Measurements from ENCODE around the gene DYNLRB2.

GRCh38 chr16:80569440-80570105 lies 28.8 kb downstream of the DYNLRB2 start:
- no peak for TF ChIP-seq CTCF (IDR thresholded peaks at IDR 0.05; ENCODE audit: low read depth, low read length)
- TF ChIP-seq EZH2phosphoT487 (IDR thresholded peaks at IDR 0.05; ENCODE audit: low read depth): no peak
